ENCODE measurements around the gene KIRREL2. TPM values are rescaled to one million over a fixed set of nuclear protein-coding genes. Genes with fewer than 3 reads are reported as not detected.
A peak's percentile ranks its signal among the peaks of the same experiment; 100 is the strongest.
"Not testable (repeated sequence)": the region's sequence is repeated elsewhere in the genome, so short reads cannot be mapped to it uniquely, and the experiment has no call there.

The KIRREL2 gene
- total RNA-seq = not detected in 2 replicates

- no peak for DNase-seq (ENCODE audit: extremely low read depth, low read depth, low spot score)
Observed at GRCh38 chr19:35856546-35857149, at the start of gene KIRREL2. Gene KIRREL2 (plus strand): TSS chr19:35856911. CDS start chr19:35857120, 209 bp downstream.

GRCh38 chr19:35807633-35808032, 49.1 kb upstream of the KIRREL2 start:
- no peak for DNase-seq (ENCODE audit: extremely low read depth, low read depth, low spot score)

DNA sequence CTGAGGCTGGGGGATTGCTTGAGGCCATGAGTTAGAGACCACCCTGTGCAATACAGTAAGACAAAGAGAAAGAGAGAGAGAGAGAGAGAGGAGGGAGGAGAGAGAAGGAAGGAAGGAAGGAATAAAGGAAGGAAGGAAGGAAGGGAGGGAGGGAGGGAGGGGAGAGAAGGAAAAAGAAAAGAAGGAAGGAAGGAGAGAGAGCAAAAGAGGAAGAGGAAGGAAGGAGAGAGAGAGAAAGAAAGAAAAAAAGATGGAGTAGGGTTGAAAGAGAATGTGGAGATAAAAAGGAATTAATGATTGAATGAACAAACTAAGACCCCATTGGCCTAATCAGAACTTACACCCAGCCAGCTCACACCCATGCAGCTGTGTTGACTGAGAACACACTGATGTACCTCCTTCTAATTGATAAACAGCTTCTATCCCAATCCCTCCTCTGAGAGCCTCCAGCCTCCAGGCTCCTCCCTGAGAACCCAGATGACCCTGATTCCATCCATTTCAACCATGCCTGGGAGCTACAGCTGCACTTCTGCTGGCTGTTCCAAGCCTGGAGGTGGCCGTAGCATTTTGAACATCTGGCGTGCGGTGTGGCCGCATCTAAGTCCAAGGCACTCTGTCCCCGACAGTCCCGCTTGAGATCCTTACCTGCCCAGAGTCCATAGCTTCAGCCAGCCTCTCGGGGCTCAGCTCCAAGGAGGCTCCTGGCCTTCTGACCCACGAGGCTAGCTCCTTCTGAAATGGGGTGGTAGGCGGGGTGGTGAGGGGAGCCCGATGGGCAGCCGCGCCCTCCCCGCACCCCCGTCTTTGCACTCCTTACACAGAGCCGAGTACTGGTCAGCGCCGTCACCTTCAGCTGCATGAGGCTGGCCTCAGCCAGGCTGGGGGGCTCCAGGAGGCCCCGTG, 45.1 kb upstream of the KIRREL2 start:
- DNase-seq (ENCODE audit: extremely low read depth, low read depth, low spot score) = no peak

- no peak for DNase-seq (ENCODE audit: extremely low read depth, low read depth, low spot score)
Observed at GRCh38 chr19:35812220-35813042, 44.3 kb upstream of the KIRREL2 start, which contains the start of gene PRODH2. Gene PRODH2 (minus strand): TSS chr19:35812845. CDS start chr19:35812805, 40 bp downstream.

DNA sequence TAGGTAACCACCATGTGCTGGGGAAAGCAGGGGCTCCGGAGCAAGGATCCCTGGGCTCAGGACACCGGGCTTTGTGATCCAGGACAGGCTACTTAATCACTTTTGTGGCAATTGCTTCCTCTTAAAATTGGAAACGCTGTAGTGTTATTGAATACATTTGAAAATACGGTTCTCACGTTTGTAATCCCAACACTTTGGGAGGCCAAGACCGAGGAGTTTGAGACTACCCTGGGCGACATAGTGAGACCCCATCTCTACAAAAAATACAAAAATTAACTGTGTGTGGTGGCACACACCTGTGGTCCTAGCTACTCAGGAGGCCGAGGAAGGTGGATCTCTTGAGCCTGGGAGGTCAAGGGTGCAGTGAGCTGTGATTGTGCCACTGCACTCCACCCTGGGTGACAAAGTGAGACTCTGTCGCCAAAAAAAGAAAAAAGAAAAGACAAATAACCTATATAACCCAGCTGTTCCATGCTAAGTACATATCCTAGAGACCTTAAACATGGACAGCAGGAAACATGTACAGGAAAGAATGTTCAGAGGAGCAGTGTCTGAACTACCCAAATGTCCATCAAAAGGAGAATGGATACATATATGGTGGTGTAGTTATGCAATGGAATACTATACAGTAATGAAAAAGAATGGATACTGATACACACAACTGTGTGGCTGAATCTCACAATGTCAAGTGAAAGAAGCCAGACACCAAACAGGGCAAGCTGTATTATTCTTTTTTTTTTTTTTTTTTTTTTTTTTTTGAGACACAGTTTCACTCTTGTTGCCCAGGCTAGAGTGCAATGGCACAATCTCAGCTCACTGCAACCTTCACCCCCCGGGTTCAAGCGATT, 43.4 kb upstream of the KIRREL2 start:
- no peak for DNase-seq (ENCODE audit: extremely low read depth, low read depth, low spot score)

- no peak for DNase-seq (ENCODE audit: extremely low read depth, low read depth, low spot score)
Observed at GRCh38 chr19:35816262-35816661, 40.4 kb upstream of the KIRREL2 start.

DNA sequence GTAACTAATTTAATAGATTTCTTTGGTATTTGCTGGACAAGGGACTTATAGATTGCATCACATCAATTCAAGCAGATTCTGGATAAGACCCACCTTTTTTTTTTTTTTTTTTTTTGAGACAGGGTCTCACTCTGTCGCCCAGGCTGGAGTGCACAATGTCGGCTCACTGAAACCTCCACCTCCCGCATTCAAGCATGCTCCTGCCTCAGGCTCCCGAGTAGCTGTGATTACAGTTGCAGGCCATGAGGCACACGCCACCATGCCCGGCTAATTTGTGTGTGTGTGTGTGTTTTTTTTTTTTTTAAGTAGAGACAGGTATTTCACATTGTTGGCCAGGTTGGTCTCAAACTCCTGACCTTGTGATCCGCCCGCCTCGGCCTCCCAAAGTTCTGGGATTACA, 39.9 kb upstream of the KIRREL2 start:
- no peak for DNase-seq (ENCODE audit: extremely low read depth, low read depth, low spot score)

DNA sequence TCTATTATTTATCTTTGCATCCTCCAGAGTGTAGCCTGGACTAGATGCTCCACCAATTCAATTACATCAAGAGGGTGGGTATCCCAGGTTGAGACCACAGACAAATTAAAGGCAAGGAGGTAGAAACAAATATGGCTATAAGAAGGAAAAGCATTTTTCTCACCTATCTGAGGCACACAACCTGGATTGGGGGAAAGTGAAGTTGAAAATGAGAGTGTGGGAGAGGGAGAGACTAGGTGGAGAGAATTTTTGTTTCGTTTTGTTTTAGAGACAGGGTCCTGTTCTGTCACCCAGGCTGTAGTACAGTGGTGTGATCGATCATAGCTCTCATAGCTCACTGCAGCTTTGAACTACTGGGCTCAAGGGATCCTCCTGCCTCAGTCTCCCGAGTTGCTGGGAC, 38.3 kb upstream of the KIRREL2 start:
- no peak for DNase-seq (ENCODE audit: extremely low read depth, low read depth, low spot score)

DNA sequence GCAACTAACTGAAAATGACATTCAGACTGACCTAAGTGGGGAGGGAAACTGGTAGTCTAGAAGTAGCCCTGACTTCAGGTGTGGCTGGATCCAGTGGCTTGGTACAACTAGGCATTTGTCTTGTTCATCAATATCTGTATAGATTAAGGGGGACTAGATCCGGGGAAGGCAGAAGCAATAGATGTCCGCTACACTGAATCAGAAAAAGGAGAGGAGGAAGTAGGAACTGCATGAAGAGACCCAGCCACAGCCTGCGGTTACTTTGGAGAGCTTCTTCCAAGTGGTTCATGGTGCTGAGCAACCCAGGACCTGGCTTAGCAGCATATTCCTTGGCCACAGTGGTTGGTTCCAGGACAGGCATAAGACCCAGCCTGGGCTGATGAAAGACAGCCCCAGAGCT, 34.1 kb upstream of the KIRREL2 start:
- no peak for DNase-seq (ENCODE audit: extremely low read depth, low read depth, low spot score)

GRCh38 chr19:35824150-35824549, 32.6 kb upstream of the KIRREL2 start:
- no peak for DNase-seq (ENCODE audit: extremely low read depth, low read depth, low spot score)

- DNase-seq (ENCODE audit: extremely low read depth, low read depth, low spot score) = peak; percentile 14
Observed at GRCh38 chr19:35828692-35829301, 27.9 kb upstream of the KIRREL2 start.

DNA sequence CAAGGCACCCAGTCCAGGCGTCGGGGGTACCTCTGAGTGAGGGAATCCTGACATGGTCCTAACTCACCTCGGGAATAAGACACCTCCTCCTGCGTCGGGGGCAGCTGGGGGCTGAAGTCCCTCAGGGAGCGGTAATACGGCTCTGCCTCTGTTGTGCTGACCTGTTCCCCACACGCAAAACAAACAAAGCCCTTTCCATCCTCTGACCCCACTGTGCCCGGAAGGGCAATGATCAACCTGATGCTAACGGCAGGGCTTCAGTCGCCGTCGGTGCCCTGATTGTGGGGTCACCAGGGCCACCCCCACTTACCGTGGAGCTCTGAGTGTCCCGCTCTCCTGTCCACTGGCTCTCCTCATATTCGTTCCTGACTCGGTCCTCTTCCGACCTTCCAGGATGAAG, 25.7 kb upstream of the KIRREL2 start:
- DNase-seq (ENCODE audit: extremely low read depth, low read depth, low spot score) = no peak

- DNase-seq (ENCODE audit: extremely low read depth, low read depth, low spot score) = no peak
Observed at GRCh38 chr19:35832054-35832453, 24.7 kb upstream of the KIRREL2 start.

DNA sequence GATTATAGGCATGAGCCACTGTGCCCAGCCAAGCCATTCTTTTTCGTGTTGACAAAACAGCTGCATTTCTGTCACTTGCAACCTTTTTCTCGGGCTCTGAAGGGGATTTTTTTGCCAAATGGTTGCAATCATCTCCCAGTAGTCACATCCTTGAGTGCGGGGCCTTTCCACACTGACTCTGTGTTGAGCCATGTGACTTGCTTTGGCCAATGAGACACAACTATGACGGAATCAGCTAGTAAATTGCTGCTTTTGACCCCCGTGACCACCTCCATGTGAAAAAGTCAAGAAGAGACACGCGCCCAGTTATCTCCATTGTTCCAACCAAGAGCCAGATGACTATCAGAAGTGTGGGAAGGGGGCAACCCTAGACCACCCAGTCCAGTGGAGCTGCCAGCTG, 22.7 kb upstream of the KIRREL2 start:
- DNase-seq (ENCODE audit: extremely low read depth, low read depth, low spot score) = no peak

GRCh38 chr19:35836096-35836495, 20.6 kb upstream of the KIRREL2 start:
- DNase-seq (ENCODE audit: extremely low read depth, low read depth, low spot score) = not testable (repeated sequence)

DNA sequence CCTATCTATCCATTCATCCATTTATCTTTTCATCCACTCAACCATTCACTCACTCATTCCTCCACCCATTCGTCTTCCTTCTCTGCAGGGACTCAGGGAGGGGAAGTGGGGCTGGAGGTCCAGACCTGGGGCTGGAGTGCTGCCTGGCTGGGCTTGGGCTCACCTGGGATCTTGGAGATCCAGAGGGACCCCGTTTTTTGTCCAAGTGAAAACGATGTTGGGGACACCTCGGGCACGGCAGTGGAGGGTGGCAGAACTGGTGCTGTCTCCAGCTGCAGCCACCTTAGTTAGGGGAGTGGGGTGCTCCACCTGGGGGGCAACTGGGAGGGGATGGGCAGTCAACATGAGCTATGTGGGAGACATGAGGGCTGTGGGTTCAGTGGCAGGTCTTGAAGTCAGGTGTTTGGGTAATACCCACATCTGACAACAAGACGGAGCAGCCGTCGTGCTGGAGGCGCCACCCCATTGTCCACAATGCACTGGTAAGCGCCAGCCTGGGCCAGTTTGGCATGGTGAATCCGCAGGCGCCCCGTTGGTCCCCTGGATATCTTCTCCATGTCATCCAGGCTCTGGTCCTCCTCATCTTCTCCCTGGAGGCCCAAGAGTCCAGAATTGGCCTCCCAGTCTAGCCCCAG, 14.6 kb upstream of the KIRREL2 start:
- no peak for DNase-seq (ENCODE audit: extremely low read depth, low read depth, low spot score)

GRCh38 chr19:35842666-35843272, 13.9 kb upstream of the KIRREL2 start:
- no peak for DNase-seq (ENCODE audit: extremely low read depth, low read depth, low spot score)

DNA sequence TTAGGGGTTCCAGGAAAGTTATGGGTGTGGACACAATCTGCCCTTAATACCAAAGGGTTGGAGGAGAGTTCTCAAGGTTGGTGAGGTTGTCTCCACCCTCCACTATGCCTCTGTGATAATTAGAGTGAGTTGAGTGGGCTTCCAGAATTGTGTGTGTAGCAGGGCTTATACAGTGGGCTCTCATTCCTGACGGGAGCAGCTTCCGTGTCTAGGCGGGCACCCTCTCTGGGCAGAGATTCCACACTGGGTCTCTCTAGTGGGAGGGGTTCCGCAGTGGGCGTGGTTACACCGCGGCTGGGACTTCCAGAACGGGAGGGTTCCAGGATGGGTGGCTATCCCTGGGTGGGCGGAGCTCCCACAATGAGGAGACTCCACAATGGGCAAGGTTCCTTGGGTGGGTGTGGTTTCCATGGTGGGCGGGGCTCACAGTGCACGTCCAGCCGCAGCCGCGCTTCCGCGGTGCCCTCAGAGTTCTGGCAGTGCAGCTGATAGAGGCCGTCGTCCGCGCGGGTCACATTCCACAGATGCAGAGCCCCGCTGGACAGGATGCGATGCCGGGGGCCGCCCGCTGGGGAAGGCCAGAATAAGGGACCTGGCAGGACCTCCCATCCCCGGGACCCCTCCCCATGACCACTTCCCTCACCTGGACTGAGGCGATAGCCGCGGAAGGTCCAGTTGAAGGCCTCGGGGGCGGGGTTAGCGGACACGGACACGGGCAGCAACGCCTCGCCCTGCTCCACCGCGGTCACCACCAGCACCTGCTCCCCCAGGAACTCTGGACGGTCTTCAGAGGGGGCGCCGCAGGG, 12.8 kb upstream of the KIRREL2 start:
- no peak for DNase-seq (ENCODE audit: extremely low read depth, low read depth, low spot score)
